Measurements from ENCODE around the gene ARHGAP10. TPM values are rescaled to one million over a fixed set of nuclear protein-coding genes. Genes with fewer than 3 reads are reported as not detected.

Gene ARHGAP10
- total RNA-seq, 1 donor from 2014 or later = 30.5 TPM

DNA sequence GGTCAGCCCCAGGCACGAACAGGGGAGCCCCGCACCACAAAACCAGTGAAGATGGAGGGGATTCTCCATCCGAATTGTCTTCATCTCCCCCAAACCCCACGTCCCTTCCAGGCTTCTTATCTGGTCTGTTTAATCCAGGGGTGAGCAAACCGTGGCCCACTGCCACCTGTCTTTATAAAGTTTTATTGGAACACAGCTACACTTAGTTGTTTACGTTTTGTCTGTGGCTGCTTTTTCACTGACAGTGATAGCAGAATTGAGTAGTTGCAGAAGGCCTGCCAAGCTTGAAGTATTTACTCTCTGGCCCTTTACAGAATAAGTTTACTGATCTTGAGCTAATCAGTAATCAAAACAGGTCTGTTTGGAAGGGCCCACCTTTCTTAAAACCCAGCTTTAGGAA is 324.0 kb downstream of the ARHGAP10 start:
- peaks cover 35% of the 10 kb centered on the region for H3K4me1 Mint-ChIP-seq

GRCh38 chr4:148056879-148057278 is 325.0 kb downstream of the ARHGAP10 start:
- peaks cover 36% of the 10 kb centered on the region for H3K4me1 Mint-ChIP-seq
- no peak overlapping the region for H3K27ac Mint-ChIP-seq
- peaks cover 3% of the 10 kb centered on the region for H3K36me3 Mint-ChIP-seq
- DNase-seq (ENCODE audit: low spot score in 2 of 2, unreplicated experiment in 2 of 2) = no peak
- no peak overlapping the region for H3K4me3 Mint-ChIP-seq
- H3K27me3 Mint-ChIP-seq (ENCODE audit: low read depth) = no peaks in the 10 kb centered on the region
- TF ChIP-seq, protein P1, sequence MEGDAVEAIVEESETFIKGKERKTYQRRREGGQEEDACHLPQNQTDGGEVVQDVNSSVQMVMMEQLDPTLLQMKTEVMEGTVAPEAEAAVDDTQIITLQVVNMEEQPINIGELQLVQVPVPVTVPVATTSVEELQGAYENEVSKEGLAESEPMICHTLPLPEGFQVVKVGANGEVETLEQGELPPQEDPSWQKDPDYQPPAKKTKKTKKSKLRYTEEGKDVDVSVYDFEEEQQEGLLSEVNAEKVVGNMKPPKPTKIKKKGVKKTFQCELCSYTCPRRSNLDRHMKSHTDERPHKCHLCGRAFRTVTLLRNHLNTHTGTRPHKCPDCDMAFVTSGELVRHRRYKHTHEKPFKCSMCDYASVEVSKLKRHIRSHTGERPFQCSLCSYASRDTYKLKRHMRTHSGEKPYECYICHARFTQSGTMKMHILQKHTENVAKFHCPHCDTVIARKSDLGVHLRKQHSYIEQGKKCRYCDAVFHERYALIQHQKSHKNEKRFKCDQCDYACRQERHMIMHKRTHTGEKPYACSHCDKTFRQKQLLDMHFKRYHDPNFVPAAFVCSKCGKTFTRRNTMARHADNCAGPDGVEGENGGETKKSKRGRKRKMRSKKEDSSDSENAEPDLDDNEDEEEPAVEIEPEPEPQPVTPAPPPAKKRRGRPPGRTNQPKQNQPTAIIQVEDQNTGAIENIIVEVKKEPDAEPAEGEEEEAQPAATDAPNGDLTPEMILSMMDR (IDR thresholded peaks at IDR 0.05; ENCODE audit: unreplicated experiment) = no peak
- H3K9me3 Mint-ChIP-seq = no peaks in the 10 kb centered on the region

More for the DNA sequence above, 324.0 kb downstream of the ARHGAP10 start:
- H3K27me3 Mint-ChIP-seq (ENCODE audit: low read depth) = no peaks in the 10 kb centered on the region
- H3K4me3 Mint-ChIP-seq = no peak overlapping the region
- TF ChIP-seq, protein P1 (IDR thresholded peaks at IDR 0.05; ENCODE audit: unreplicated experiment) = no peak
- H3K27ac Mint-ChIP-seq = no peak overlapping the region
- H3K36me3 Mint-ChIP-seq = peaks cover 3% of the 10 kb centered on the region
- DNase-seq (ENCODE audit: low spot score in 2 of 2, unreplicated experiment in 2 of 2) = no peak
- peaks cover under 1% of the 10 kb centered on the region for H3K9me3 Mint-ChIP-seq

DNA sequence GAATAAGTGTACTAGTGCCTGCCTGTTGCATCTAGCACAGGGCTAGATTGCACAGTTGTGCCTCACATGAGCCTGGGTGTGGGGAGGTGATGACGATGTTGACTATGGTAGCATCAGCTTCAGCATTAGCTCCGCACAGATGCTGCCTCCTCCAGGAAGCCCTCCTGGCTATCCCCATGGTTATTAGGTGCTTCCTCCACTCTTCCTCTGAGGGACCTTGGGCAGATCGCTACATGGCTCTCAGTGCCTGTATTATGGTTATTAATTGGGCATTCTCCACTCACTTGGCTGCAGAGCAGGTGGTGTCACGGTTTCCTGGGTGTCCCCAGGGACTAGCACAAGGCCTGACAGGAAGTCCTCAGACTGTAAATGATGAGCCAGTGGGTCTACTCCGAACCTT is 325.6 kb downstream of the ARHGAP10 start:
- Mint-ChIP-seq H3K4me1 (peaks cover 36% of the 10 kb centered on the region), H3K36me3 (peaks cover 3% of the 10 kb centered on the region), H3K9me3 (no peaks in the 10 kb centered on the region), H3K27me3 (ENCODE audit: low read depth) (no peaks in the 10 kb centered on the region), H3K4me3 (no peak overlapping the region), H3K27ac (no peak overlapping the region)
- TF ChIP-seq, protein P1 (IDR thresholded peaks at IDR 0.05; ENCODE audit: unreplicated experiment) = no peak
- no peak for DNase-seq (ENCODE audit: low spot score in 2 of 2, unreplicated experiment in 2 of 2)

- Mint-ChIP-seq H3K9me3 (no peaks in the 10 kb centered on the region), H3K27ac (no peak overlapping the region), H3K36me3 (peaks cover 3% of the 10 kb centered on the region), H3K4me3 (no peak overlapping the region), H3K4me1 (peaks cover 30% of the 10 kb centered on the region), H3K27me3 (ENCODE audit: low read depth) (no peaks in the 10 kb centered on the region)
- DNase-seq (ENCODE audit: low spot score in 2 of 2, unreplicated experiment in 2 of 2) = no peak
- TF ChIP-seq, protein P1 (IDR thresholded peaks at IDR 0.05; ENCODE audit: unreplicated experiment) = no peak
Measured at GRCh38 chr4:148057984-148058859, 326.3 kb downstream of the ARHGAP10 start.

- H3K27me3 Mint-ChIP-seq (ENCODE audit: low read depth) = no peaks in the 10 kb centered on the region
- no peak overlapping the region for H3K4me3 Mint-ChIP-seq
- no peaks in the 10 kb centered on the region for H3K9me3 Mint-ChIP-seq
- no peak overlapping the region for H3K27ac Mint-ChIP-seq
- TF ChIP-seq, protein P1 (IDR thresholded peaks at IDR 0.05; ENCODE audit: unreplicated experiment) = no peak
- no peak for DNase-seq (ENCODE audit: low spot score in 2 of 2, unreplicated experiment in 2 of 2)
- H3K36me3 Mint-ChIP-seq = peaks cover 8% of the 10 kb centered on the region
- H3K4me1 Mint-ChIP-seq = peaks cover 21% of the 10 kb centered on the region
Measured at GRCh38 chr4:148059617-148060180, 327.8 kb downstream of the ARHGAP10 start.
